Adrenal gland (tissue), 5 donors: ENCODE results near the gene FAAP100.

Experiments
- CTCF ChIP-seq, 6 experiments: fragments of 450-650 bp in 4 of 6; fragments of 200-600 bp in 2 of 6; sonication (generic) in 1 of 6; IDR thresholded peaks; 1 replicate in 5 of 6; 2 replicates in 1 of 6; pipeline versions ENCODE4 v1.5.1 to v1.8.0; 2016 to 2021; ENCODE audit warnings: antibody characterized with exemption in 6 of 6, mild to moderate bottlenecking in 2 of 6, moderate library complexity in 1 of 6
- POLR2A ChIP-seq, 2 donors: fragments of 450-650 bp; IDR thresholded peaks; one replicate each; pipeline ENCODE4 v1.6.1; 2017; ENCODE audit warnings: antibody characterized with exemption in 2 of 2, mild to moderate bottlenecking in 2 of 2, moderate library complexity in 1 of 2
- donor health status: DM: no; HTN: no; CAD: no.

GRCh38 chr17:81589612-81590011, 37.5 kb upstream of the FAAP100 start:
- TF ChIP-seq POLR2A (IDR thresholded peaks at IDR 0.05), result no peak
- no peak for TF ChIP-seq CTCF (IDR thresholded peaks at IDR 0.05)
